Gastroesophageal sphincter (tissue), 4 donors: ENCODE measurements around the gene SNX11. TPM values are rescaled to one million over a fixed set of nuclear protein-coding genes. Genes with fewer than 3 reads are reported as not detected.
"Not testable (repeated sequence)": the region's sequence is repeated elsewhere in the genome, so short reads cannot be mapped to it uniquely, and the experiment has no call there.

ENCODE experiments used
- ATAC-seq: fragments of 150-250 bp; one replicate; pipeline ENCODE4 v1.9.1; 2016; ENCODE audit warnings: mild to moderate bottlenecking, moderate library complexity
- H3K27ac ChIP-seq, 4 donors: fragments of 200-600 bp; sonication (generic) in 3 of 4; 1 replicate in 3 of 4; 2 replicates in 1 of 4; pipeline ENCODE4 v1.5.1; 2016 to 2019
- H3K27me3 ChIP-seq: fragments of 200-600 bp; sonication (generic); one replicate; pipeline ENCODE4 v1.5.1; 2019
- H3K36me3 ChIP-seq, 2 donors: fragments of 200-600 bp; sonication (generic); one replicate each; pipeline ENCODE4 v1.5.1; 2019; ENCODE audit warnings: control low read depth in 1 of 2
- H3K4me1 ChIP-seq, 3 donors: fragments of 200-600 bp; sonication (generic); 1 replicate in 2 of 3; 2 replicates in 1 of 3; pipeline ENCODE4 v1.5.1; 2016 to 2019; ENCODE audit warnings: control low read depth in 2 of 3
- H3K4me3 ChIP-seq, 2 donors: fragments of 200-600 bp; sonication (generic); one replicate each; pipeline ENCODE4 v1.5.1; 2019; ENCODE audit warnings: mild to moderate bottlenecking in 1 of 2, moderate library complexity in 1 of 2
- H3K9me3 ChIP-seq, 3 donors: fragments of 200-600 bp; sonication (generic); one replicate each; pipeline ENCODE4 v1.5.1; 2017 to 2019; ENCODE audit warnings: control low read depth in 2 of 3
- EP300 ChIP-seq: sonication (generic); formaldehyde crosslinking; IDR thresholded peaks from one replicate; pipeline ENCODE4 v1.6.1; 2017; ENCODE audit warnings: antibody characterized with exemption, mild to moderate bottlenecking
- POLR2A ChIP-seq, 2 donors: fragments of 450-650 bp; IDR thresholded peaks; one replicate each; pipeline ENCODE4 v1.6.1; 2017; ENCODE audit warnings: antibody characterized with exemption in 2 of 2, mild to moderate bottlenecking in 2 of 2, moderate library complexity in 1 of 2
- POLR2AphosphoS5 ChIP-seq: sonication (generic); formaldehyde crosslinking; IDR thresholded peaks from one replicate; pipeline ENCODE4 v1.6.1; 2017; ENCODE audit warnings: antibody characterized with exemption
- WGBS, 2 donors: methylation state at CpG; one replicate each; pipeline ENCODE4 v1.1.5; 2018; ENCODE audit warnings: low coverage in 1 of 2; 5-methylcytosine and 5-hydroxymethylcytosine counted together
- total RNA-seq, 4 donors: library from RNA; depleted of rRNA; stranded (reverse); fragments of >200 nt; gene quantifications; one replicate each; pipeline ENCODE4 v1.1.0, GENCODE V29; 2016
- TF ChIP-seq, protein P1 (sequence below), 4 experiments: fragments of 200-600 bp in 2 of 4; fragments of 450-650 bp in 2 of 4; sonication (generic) in 1 of 4; IDR thresholded peaks; one replicate each; pipeline ENCODE4 v1.5.1; 2017 to 2019; ENCODE audit warnings: antibody characterized with exemption in 4 of 4, mild to moderate bottlenecking in 2 of 4, moderate library complexity in 2 of 4

The SNX11 gene
- total RNA-seq, 4 donors from 2014 or later: 12.4 to 20.5 (median 16.8) TPM

DNA sequence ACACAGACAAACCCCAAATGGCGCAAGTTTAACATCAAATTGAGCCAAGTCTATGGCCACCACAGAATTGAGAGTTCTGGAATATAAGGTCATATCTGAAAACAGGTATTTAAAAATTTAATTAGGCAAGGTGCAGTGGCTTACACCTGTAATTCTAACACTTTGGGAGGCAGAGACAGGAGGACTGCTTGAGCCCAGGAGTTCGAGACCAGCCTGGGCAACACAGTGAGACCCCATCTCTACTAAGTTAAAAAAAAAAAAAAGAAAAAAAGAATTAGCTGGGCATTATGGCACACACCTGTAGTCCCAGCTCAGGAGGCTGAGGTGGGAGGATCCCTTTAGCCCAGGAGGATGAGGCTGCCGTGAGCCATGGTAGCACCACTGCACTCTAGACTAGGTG lies 40.3 kb upstream of the SNX11 start:
- peaks cover 0 to 98% of the 10 kb centered on the region in 2 donors for H3K36me3 ChIP-seq
- no peak for ATAC-seq
- H3K27ac ChIP-seq: peak overlapping the region in 1 of 4 donors; percentile 50
- peaks cover 0 to 43% (median 0%) of the 10 kb centered on the region in 3 donors for H3K4me1 ChIP-seq
- no peaks in the 10 kb centered on the region for H3K9me3 ChIP-seq
- no peak overlapping the region for H3K4me3 ChIP-seq
- WGBS, 2 donors: 92 to 100% methylated on average over 2 of the region's 3 CpGs
- H3K27me3 ChIP-seq: no peaks in the 10 kb centered on the region
- TF ChIP-seq POLR2A (IDR thresholded peaks at IDR 0.05) (no peak), POLR2AphosphoS5 (no peak), EP300 (no peak)
- TF ChIP-seq, protein P1, sequence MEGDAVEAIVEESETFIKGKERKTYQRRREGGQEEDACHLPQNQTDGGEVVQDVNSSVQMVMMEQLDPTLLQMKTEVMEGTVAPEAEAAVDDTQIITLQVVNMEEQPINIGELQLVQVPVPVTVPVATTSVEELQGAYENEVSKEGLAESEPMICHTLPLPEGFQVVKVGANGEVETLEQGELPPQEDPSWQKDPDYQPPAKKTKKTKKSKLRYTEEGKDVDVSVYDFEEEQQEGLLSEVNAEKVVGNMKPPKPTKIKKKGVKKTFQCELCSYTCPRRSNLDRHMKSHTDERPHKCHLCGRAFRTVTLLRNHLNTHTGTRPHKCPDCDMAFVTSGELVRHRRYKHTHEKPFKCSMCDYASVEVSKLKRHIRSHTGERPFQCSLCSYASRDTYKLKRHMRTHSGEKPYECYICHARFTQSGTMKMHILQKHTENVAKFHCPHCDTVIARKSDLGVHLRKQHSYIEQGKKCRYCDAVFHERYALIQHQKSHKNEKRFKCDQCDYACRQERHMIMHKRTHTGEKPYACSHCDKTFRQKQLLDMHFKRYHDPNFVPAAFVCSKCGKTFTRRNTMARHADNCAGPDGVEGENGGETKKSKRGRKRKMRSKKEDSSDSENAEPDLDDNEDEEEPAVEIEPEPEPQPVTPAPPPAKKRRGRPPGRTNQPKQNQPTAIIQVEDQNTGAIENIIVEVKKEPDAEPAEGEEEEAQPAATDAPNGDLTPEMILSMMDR (IDR thresholded peaks at IDR 0.05): no peak

- not testable (repeated sequence) for H3K27me3 ChIP-seq, H3K4me3 ChIP-seq, H3K9me3 ChIP-seq
- Histone ChIP-seq H3K36me3 (peaks cover 0 to 97% of the 10 kb centered on the region in 2 donors), H3K4me1 (peaks cover 0 to 43% (median 0%) of the 10 kb centered on the region in 3 donors), H3K27ac (peak overlapping the region in 1 of 4 donors; percentile 6)
- peak; percentile 53 for ATAC-seq
- 67 to 100% methylated on average over 1 of the region's 2 CpGs for WGBS, 2 donors
Measured at GRCh38 chr17:48067808-48068207, 39.8 kb upstream of the SNX11 start.

DNA sequence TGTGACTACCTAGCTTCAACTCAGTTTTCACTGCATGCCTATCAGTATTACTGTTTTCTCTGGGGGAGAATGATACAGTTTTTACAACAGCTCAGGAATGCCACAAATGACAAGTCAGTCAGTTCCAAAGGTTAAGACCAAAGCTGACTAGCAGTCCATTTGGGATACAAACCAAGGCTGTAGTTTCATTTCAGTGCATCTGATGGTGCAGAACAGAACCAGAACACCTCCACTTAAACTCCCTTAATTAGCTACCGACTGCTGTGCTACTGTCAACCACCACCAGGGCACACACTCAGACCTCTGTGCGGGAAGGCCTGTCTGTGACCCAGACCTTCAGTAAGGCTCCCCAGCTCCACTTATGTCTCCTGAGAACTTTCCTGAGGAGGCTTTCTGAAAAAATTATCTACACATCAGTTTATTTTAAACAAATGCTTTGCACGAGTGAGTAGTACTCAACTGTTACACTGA lies 39.0 kb upstream of the SNX11 start:
- H3K9me3 ChIP-seq: no peaks in the 10 kb centered on the region
- H3K4me1 ChIP-seq: peaks cover 0 to 43% (median 0%) of the 10 kb centered on the region in 3 donors
- TF ChIP-seq POLR2AphosphoS5 (no peak), EP300 (no peak), POLR2A (IDR thresholded peaks at IDR 0.05) (no peak)
- TF ChIP-seq, protein P1 (IDR thresholded peaks at IDR 0.05): no peak
- 65 to 95% methylated on average over 2 to 3 of the region's 3 CpGs for WGBS, 2 donors
- H3K36me3 ChIP-seq: peaks cover 0 to 97% of the 10 kb centered on the region in 2 donors
- no peak overlapping the region for H3K27ac ChIP-seq
- no peak overlapping the region for H3K4me3 ChIP-seq
- H3K27me3 ChIP-seq: no peaks in the 10 kb centered on the region
- no peak for ATAC-seq

- peaks cover 0 to 94% of the 10 kb centered on the region in 2 donors for H3K36me3 ChIP-seq
- no peak overlapping the region for H3K27ac ChIP-seq
- no peaks in the 10 kb centered on the region for H3K27me3 ChIP-seq
- ATAC-seq: no peak
- H3K4me1 ChIP-seq: peaks cover 0 to 37% (median 4%) of the 10 kb centered on the region in 3 donors
- no peaks in the 10 kb centered on the region for H3K9me3 ChIP-seq
- no peak overlapping the region for H3K4me3 ChIP-seq
- TF ChIP-seq POLR2A (IDR thresholded peaks at IDR 0.05): no peak
- no peak for TF ChIP-seq EP300
- TF ChIP-seq POLR2AphosphoS5: no peak
- TF ChIP-seq, protein P1 (IDR thresholded peaks at IDR 0.05): no peak
- 28 to 30% methylated on average over 1 to 2 of the region's 2 CpGs for WGBS, 2 donors
Measured at GRCh38 chr17:48070195-48070594, 37.4 kb upstream of the SNX11 start.

DNA sequence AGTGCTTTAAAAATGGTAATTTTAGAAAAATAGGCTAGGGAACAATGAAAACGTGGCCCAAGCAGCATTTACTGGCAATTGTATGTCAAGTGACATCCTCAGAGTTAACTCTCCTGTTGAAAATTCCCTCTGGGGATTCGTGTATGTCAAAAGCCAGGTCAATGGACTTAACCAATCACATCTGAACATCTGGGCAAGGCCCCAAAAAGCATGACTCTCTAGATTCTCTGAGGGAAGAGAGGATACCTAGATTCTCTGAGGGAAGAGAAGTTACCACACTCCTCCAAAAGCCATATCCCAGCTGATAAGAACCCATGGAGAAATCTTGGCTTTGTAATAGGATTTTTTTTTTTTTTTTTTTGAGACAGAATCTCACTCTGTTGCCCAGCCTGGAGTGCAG lies 35.9 kb upstream of the SNX11 start:
- Histone ChIP-seq H3K27ac (no peak overlapping the region), H3K9me3 (no peaks in the 10 kb centered on the region), H3K4me1 (peaks cover 0 to 25% (median 4%) of the 10 kb centered on the region in 3 donors), H3K4me3 (no peak overlapping the region), H3K36me3 (peaks cover 0 to 94% of the 10 kb centered on the region in 2 donors), H3K27me3 (no peaks in the 10 kb centered on the region)
- TF ChIP-seq, protein P1 (IDR thresholded peaks at IDR 0.05): no peak
- TF ChIP-seq EP300 (no peak), POLR2AphosphoS5 (no peak), POLR2A (IDR thresholded peaks at IDR 0.05) (no peak)
- WGBS, 2 donors: 26 to 32% methylated on average over 2 of the region's 2 CpGs
- ATAC-seq: no peak

- not testable (repeated sequence) for H3K4me3 ChIP-seq, H3K27ac ChIP-seq, H3K27me3 ChIP-seq, ATAC-seq, H3K9me3 ChIP-seq
- Histone ChIP-seq H3K36me3 (peaks cover 0 to 86% of the 10 kb centered on the region in 2 donors), H3K4me1 (peaks cover 0 to 18% (median 4%) of the 10 kb centered on the region in 3 donors)
- 86% methylated on average over 4 of the region's 9 CpGs; no CpG with 5 or more reads in 1 of the 2 donors for WGBS, 2 donors
Measured at GRCh38 chr17:48072811-48073210, 34.8 kb upstream of the SNX11 start.

GRCh38 chr17:48073566-48074094 lies 33.9 kb upstream of the SNX11 start:
- 90 to 100% methylated on average over 1 to 5 of the region's 5 CpGs for WGBS, 2 donors
- not testable (repeated sequence) for H3K27me3 ChIP-seq, H3K4me3 ChIP-seq, H3K9me3 ChIP-seq, ATAC-seq
- Histone ChIP-seq H3K36me3 (peaks cover 0 to 78% of the 10 kb centered on the region in 2 donors), H3K4me1 (peaks cover 0 to 11% (median 4%) of the 10 kb centered on the region in 3 donors), H3K27ac (peak overlapping the region in 3 of 4 donors; percentile 7 to 54 (median 46))
